Fibroblast of lung (primary cell): ENCODE measurements around the gene SYTL3.

Source experiments
- CTCF ChIP-seq, 2 donors: IDR thresholded peaks in 1 of 2; conservative IDR thresholded peaks in 1 of 2; 1 replicate in 1 of 2; 2 replicates in 1 of 2; pipeline ENCODE4 v1.5.1; 2011 to 2012; ENCODE audit warnings: low read length in 2 of 2, control low read depth in 1 of 2, inconsistent platforms in 1 of 2, low read depth in 1 of 2, mild to moderate bottlenecking in 1 of 2
- EZH2 ChIP-seq: IDR thresholded peaks from 2 replicates; pipeline ENCODE4 v1.5.1; 2012; ENCODE audit warnings: low read length, control low read depth, mild to moderate bottlenecking; ENCODE audit errors: missing control alignments

- TF ChIP-seq CTCF (conservative IDR thresholded peaks at IDR 0.05 in 1 of 2, IDR thresholded peaks at IDR 0.05 in 1 of 2; ENCODE audit: low read depth in 1 of 2, low read length in 2 of 2) (no peak), EZH2 (no peak)
Measured at GRCh38 chr6:158780988-158781691, 131.3 kb downstream of the SYTL3 start.
